HG03575 (cell line): ENCODE measurements around the gene NUDT4B.
"Not testable (repeated sequence)": the region's sequence is repeated elsewhere in the genome, so short reads cannot be mapped to it uniquely, and the experiment has no call there.

ENCODE experiments used
- ATAC-seq: cut with Tn5 transposase; IDR thresholded peaks from one replicate; pipeline ENCODE4 v1.9.1; 2021; ENCODE audit not compliant: unreplicated experiment, insufficient number of reproducible peaks, low FRiP score; ENCODE audit errors: extremely low read depth

The NUDT4B gene

DNA sequence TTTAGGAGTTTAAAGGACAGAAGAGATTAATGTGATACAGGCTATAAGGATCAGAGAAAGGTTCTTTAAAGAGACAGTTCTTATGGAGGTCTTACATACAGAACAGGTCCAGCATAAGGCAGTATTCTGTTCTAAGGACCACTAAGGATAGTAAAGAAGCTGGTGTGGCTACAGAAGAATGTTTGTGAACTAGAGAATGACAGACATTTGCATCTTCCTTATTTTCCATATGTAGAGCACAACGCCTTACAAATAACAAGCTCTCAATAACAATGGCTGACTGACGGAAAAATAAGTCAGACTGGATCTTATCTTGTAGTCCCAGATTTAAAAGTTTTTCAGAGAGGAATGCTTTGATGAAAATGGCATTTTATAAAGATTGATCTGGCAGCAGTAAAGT is 26.7 kb downstream of the NUDT4B start:
- not testable (repeated sequence) for ATAC-seq

DNA sequence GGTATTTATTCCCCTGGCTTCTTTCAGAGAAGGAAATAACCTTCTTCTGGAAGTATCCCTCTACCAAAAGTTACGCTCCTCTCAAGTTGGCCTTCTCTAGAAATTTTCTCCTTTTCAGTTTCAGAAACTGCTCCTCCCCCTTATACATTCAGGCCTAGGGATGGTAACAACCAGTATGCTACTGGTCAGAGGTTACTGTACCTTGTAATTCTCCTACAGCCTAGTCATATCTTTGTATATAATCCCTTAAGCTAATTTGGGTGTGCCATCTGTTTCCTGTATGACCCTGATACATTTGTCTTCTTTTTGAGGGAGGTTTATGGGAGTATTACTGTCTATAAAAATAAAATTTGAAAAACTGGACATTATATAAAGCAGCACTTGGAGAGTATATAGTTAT is 29.1 kb downstream of the NUDT4B start:
- ATAC-seq: not testable (repeated sequence)

DNA sequence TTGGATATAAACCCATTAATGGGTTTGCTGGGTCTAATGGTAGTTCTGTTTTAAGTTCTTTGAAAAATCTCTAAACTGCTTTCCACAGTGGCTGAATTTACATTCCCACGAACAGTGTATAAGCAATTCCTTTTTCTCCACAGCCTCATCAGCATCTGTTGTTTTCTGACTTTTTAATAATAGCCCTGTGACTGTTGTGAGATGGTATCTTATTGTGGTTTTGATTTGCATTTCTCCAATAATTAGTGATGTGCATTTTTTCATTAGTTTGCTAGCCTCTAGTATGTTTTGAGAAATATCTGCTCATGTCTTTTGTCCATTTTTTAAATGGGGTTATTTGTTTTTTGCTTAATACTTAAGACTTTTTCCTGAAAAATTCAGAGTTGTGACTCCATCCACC is 31.8 kb downstream of the NUDT4B start:
- ATAC-seq: not testable (repeated sequence)

DNA sequence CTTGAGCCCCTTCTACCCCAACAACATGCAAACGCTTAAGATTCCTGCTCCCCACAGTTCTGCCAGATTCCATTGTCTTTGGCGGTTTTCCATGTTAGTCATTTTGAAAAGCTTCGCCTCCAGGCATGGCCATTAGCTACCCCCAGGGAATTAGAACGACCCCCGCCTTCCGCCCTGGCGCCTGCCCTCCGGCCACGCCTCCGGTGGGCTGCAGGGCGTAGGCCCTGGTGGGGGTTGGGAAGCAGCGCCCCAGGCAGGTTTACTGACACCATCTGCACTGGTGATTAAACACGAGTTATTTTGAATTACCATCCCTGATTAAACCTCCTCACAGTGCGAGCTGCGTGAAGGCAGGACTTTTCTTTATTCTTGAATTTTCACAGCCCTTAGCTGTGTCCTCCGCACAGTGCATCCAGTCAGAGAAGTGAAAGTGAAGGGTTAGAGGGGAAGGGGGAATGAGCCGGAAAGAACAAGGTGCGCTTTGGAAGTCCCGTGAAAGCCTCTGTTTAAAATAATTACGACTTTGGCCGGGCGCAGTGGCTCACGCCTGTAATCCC is 43.0 kb downstream of the NUDT4B start:
- not testable (repeated sequence) for ATAC-seq

DNA sequence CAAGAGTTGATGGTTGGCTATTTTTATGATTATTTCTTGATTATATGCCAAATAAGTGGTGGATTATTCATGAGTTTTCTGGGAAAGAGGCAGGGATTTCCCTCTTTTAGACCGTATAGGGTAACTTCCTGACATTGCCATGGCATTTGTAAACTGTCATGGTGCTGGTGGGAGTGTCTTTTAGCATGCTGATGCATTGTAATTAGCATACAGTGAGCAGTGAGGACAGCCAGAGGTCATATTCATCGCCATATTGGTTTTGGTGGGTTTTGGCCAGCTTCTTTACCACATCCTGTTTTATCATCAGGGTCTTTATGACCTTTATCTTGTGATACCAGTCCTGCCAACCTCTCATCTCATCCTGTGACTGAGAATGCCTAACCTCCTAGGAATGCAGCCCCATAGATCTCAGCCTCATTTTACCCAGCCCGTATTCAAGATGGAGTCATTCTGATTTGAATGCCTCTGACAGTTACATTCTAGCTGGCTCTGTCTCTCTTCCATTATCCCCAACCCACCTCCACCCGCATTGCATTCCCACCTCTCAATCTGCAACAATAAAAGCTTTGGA is 45.3 kb downstream of the NUDT4B start:
- ATAC-seq: not testable (repeated sequence)
